HFFc6 (cell line): ENCODE results near the gene ARHGAP21. TPM values are rescaled to one million over a fixed set of nuclear protein-coding genes. Genes with fewer than 3 reads are reported as not detected.

ENCODE experiments used
- DNase-seq: peaks from one replicate; pipeline ENCODE4 v3.0.0-alpha.2; 2018
- H3K27ac Mint-ChIP-seq: 2 replicates; pipeline ENCODE4 v1.8.0; 2020; ENCODE audit warnings: mild to moderate bottlenecking, mixed read lengths
- H3K27me3 Mint-ChIP-seq: 2 replicates; pipeline ENCODE4 v1.8.0; 2021; ENCODE audit warnings: mild to moderate bottlenecking, moderate library complexity, mixed read lengths; ENCODE audit not compliant: insufficient read depth
- H3K36me3 Mint-ChIP-seq: 2 replicates; pipeline ENCODE4 v1.8.0; 2021; ENCODE audit warnings: low read depth, mixed read lengths
- H3K4me1 Mint-ChIP-seq: 2 replicates; pipeline ENCODE4 v1.8.0; 2020; ENCODE audit warnings: low read depth, mixed read lengths
- H3K4me3 Mint-ChIP-seq: 2 replicates; pipeline ENCODE4 v1.8.0; 2020; ENCODE audit warnings: mild to moderate bottlenecking, moderate library complexity, mixed read lengths
- H3K9me3 Mint-ChIP-seq: 2 replicates; pipeline ENCODE4 v1.8.0; 2020; ENCODE audit warnings: mild to moderate bottlenecking, mixed read lengths
- CTCF ChIP-seq: fragments of 200-600 bp; sonication (generic); IDR thresholded peaks from 2 replicates; pipeline ENCODE4 v1.5.0; 2021; ENCODE audit warnings: antibody characterized with exemption, mild to moderate bottlenecking
- total RNA-seq, 6 experiments: library from RNA; stranded (reverse); fragmentation: NEBNext Ultra II Directional; extraction: Animal tissue kit (Norgen Biotek cat#: 25700); gene quantifications; 2 replicates in 1 of 6; 3 replicates in 5 of 6; pipeline ENCODE4 v1.2.3, GENCODE V29; 2021

The ARHGAP21 gene
- total RNA-seq, 6 experiments from 2014 or later: 71.4 to 94.1 (median 82.1) TPM

- Mint-ChIP-seq H3K27me3 (no peaks in the 10 kb centered on the region), H3K9me3 (no peaks in the 10 kb centered on the region), H3K4me1 (no peaks in the 10 kb centered on the region), H3K4me3 (no peak overlapping the region), H3K27ac (no peak overlapping the region), H3K36me3 (peaks cover 41% of the 10 kb centered on the region)
- DNase-seq: no peak
- no peak for TF ChIP-seq CTCF
Measured at GRCh38 chr10:24596217-24596930, 127.3 kb downstream of the ARHGAP21 start.

- peaks cover 3% of the 10 kb centered on the region; the same call in 1 of the 2 replicates for H3K27me3 Mint-ChIP-seq
- H3K4me1 Mint-ChIP-seq: no peaks in the 10 kb centered on the region
- DNase-seq: no peak
- no peak for TF ChIP-seq CTCF
- no peaks in the 10 kb centered on the region for H3K9me3 Mint-ChIP-seq
- H3K36me3 Mint-ChIP-seq: peaks cover 37% of the 10 kb centered on the region
- no peak overlapping the region for H3K27ac Mint-ChIP-seq
- no peak overlapping the region for H3K4me3 Mint-ChIP-seq
Measured at GRCh38 chr10:24590697-24591457, 132.8 kb downstream of the ARHGAP21 start.

GRCh38 chr10:24589265-24589664, 134.4 kb downstream of the ARHGAP21 start:
- no peak overlapping the region for H3K4me3 Mint-ChIP-seq
- peaks cover 3% of the 10 kb centered on the region; the same call in 1 of the 2 replicates for H3K27me3 Mint-ChIP-seq
- no peaks in the 10 kb centered on the region for H3K4me1 Mint-ChIP-seq
- DNase-seq: no peak
- H3K9me3 Mint-ChIP-seq: no peaks in the 10 kb centered on the region
- H3K27ac Mint-ChIP-seq: no peak overlapping the region
- no peak for TF ChIP-seq CTCF
- peaks cover 46% of the 10 kb centered on the region for H3K36me3 Mint-ChIP-seq

GRCh38 chr10:24579906-24580305, 143.8 kb downstream of the ARHGAP21 start:
- TF ChIP-seq CTCF: no peak
- Mint-ChIP-seq H3K9me3 (no peaks in the 10 kb centered on the region), H3K36me3 (peaks cover 12% of the 10 kb centered on the region; the same call in 1 of the 2 replicates), H3K27me3 (peaks cover 2% of the 10 kb centered on the region; the same call in 1 of the 2 replicates), H3K27ac (no peak overlapping the region), H3K4me3 (no peak overlapping the region), H3K4me1 (peaks cover 12% of the 10 kb centered on the region)
- no peak for DNase-seq

- TF ChIP-seq CTCF: no peak
- no peak overlapping the region for H3K4me3 Mint-ChIP-seq
- no peaks in the 10 kb centered on the region for H3K9me3 Mint-ChIP-seq
- DNase-seq: no peak
- no peak overlapping the region for H3K27ac Mint-ChIP-seq
- H3K4me1 Mint-ChIP-seq: peaks cover 12% of the 10 kb centered on the region
- peaks cover 2% of the 10 kb centered on the region; the same call in 1 of the 2 replicates for H3K27me3 Mint-ChIP-seq
- H3K36me3 Mint-ChIP-seq: peaks cover 10% of the 10 kb centered on the region; the same call in 1 of the 2 replicates
Measured at GRCh38 chr10:24579448-24579847, 144.2 kb downstream of the ARHGAP21 start.
